ENCODE results near the gene AGMAT.

DNA sequence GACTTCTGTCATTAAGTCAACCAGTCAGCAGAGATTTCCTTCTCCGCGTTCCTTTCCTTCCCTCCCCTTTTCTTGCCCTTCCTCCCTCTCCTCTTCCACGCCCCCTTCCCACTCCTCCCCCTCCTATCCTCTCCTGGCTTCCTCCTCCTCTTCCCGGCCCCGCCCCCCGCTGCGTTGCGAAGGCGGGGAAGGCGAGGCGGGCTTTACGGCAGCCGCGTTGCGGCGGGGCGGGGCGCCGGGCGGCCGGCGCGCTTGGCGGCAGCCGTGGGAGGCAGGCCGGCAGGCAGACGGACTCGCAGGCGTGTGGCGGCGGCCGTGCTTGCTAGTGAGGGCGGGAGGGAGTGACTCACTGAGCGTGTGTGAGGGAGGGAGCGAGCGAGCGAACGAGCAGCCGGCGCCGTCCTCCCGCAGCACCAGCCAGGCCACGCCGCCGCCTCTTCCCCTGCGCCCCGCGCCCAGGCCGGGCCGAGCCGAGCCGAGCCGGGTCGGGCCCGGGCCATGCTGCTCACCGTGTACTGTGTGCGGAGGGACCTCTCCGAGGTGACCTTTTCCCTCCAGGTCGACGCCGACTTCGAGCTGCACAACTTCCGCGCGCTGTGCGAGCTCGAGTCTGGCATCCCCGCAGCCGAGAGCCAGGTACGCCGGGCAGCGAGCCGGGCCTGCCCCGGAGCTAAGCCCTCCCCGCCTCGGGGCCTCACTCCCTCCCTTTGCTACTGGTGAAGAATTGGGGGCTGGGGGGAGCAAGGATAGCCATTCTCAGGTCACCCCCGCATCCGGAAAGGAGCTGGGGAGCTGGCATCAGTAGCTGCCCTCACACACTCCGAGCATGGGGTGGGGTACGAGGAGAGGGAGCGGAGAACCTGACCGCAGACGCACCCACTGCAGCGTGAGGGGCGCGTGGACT is 32.6 kb upstream of the AGMAT start, which contains the start of gene DDI2:
- TF ChIP-seq, protein P1, sequence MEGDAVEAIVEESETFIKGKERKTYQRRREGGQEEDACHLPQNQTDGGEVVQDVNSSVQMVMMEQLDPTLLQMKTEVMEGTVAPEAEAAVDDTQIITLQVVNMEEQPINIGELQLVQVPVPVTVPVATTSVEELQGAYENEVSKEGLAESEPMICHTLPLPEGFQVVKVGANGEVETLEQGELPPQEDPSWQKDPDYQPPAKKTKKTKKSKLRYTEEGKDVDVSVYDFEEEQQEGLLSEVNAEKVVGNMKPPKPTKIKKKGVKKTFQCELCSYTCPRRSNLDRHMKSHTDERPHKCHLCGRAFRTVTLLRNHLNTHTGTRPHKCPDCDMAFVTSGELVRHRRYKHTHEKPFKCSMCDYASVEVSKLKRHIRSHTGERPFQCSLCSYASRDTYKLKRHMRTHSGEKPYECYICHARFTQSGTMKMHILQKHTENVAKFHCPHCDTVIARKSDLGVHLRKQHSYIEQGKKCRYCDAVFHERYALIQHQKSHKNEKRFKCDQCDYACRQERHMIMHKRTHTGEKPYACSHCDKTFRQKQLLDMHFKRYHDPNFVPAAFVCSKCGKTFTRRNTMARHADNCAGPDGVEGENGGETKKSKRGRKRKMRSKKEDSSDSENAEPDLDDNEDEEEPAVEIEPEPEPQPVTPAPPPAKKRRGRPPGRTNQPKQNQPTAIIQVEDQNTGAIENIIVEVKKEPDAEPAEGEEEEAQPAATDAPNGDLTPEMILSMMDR (conservative IDR thresholded peaks at IDR 0.05 in 1 of 2, IDR thresholded peaks at IDR 0.05 in 1 of 2; ENCODE audit: low read depth in 1 of 2, low read length in 2 of 2) = no peak
- no peak for TF ChIP-seq EZH2 (IDR thresholded peaks at IDR 0.05; ENCODE audit: low read length, missing control alignments)
